PC-3 (cell line): Measurements from ENCODE around the gene CLECL1.

Experiments used
- CTCF ChIP-seq: fragments of 300-600 bp; sonication (generic); conservative IDR thresholded peaks from 2 replicates; pipeline ENCODE4 v1.5.1; 2017; ENCODE audit warnings: antibody characterized with exemption, low read depth, mild to moderate bottlenecking, low read length
- EZH2phosphoT487 ChIP-seq: fragments of 300-600 bp; sonication (generic); IDR thresholded peaks from 2 replicates; pipeline ENCODE4 v1.6.1; 2018; ENCODE audit warnings: mild to moderate bottlenecking, antibody characterized with exemption, low read length, borderline replicate concordance

DNA sequence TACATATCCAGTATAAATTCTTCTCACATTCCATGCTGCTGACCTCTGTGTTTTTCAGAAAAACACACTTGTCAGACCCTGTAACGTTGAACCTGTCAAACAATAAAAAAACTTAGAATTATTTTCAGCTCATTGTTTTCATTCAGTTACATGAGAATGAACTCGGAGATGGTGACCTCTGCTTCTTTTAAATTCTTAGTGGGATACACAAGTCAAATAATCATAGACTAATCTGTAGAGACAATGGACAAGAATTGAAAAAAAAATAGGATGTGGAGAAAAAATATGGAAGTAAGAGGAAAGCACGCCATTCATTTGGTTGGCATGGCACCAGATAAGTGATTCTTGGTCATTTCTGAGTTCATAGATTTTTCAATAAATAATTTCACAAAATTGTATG, 20.6 kb upstream of the CLECL1 start:
- TF ChIP-seq CTCF (no peak), EZH2phosphoT487 (no peak)
